ENCODE data around the gene BMP7. TPM values are rescaled to one million over a fixed set of nuclear protein-coding genes. Genes with fewer than 3 reads are reported as not detected.

The BMP7 gene
- total and polyA plus RNA-seq, 9 of the 15 experiments (the other 6 are each of a cell fraction or from before 2014, with no cell fraction given): 0.18 TPM; not detected in 8

DNA sequence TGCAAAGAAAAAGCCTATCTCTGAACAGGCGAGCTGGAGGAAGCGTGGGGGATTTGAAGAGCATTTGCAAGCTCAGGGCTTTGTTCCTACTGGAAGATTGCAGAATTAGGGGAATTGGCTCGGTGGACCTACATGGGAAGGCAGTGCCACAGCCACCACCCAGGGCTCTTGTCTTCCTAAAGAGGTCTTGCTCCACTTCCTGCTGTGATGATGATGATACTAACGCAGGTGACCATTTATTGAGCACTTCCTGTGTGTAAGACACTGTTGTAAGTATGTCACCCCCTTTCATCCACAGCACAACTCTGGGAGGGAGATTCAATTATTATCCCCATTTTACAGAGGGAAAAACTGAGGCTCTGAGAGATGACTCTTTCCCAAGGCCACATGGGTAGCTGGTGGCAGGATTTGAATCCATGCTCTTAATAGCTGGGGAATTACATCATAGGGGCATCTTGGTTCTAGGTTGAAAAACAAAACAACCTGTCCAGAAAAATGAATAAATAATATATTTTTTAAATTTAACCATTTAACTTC, 41.2 kb downstream of the BMP7 start:
- in situ Hi-C loops (cut with MboI): no loop called here

More for the DNA sequence above, 41.2 kb downstream of the BMP7 start:
- no TSS peak for BruUV-seq (replicated peaks)
- FAIRE-seq (no peak), DNase-seq (ENCODE audit: extremely low read depth in 1 of 4, low spot score in 3 of 4) (no peak), ATAC-seq (no peak)
- Histone ChIP-seq H3K27ac (ENCODE audit: extremely low read depth, low read depth, low read length) (no peak overlapping the region), H3K9me3 (replicated peaks; ENCODE audit: control insufficient read depth, insufficient read depth, low read depth, low read length) (no peaks in the 10 kb centered on the region), H3K4me2 (ENCODE audit: insufficient read depth, low read length) (no peak overlapping the region), H3K79me2 (ENCODE audit: control insufficient read depth, insufficient read depth, low read length) (no peaks in the 10 kb centered on the region), H3K27me3 (ENCODE audit: control insufficient read depth in 2 of 2, insufficient read depth in 2 of 2, low read length in 2 of 2) (peaks cover 15 to 78% of the 10 kb centered on the region in 2 experiments; a peak in 3 of 5 replicates), H3K36me3 (ENCODE audit: control insufficient read depth, insufficient read depth, low read length) (no peaks in the 10 kb centered on the region), H3K9me1 (ENCODE audit: control insufficient read depth, insufficient read depth, low read length) (no peaks in the 10 kb centered on the region), H3K9ac (ENCODE audit: insufficient read depth in 1 of 2, low read depth in 2 of 2, low read length in 2 of 2) (no peak overlapping the region), H3K4me1 (replicated peaks in 1 of 2; ENCODE audit: control insufficient read depth in 2 of 2, insufficient read depth in 2 of 2, low read length in 2 of 2) (peaks cover 0 to 5% of the 10 kb centered on the region in 2 experiments; a peak in 1 of 5 replicates), H4K20me1 (replicated peaks; ENCODE audit: control insufficient read depth, insufficient read depth, low read length) (peaks cover 13% of the 10 kb centered on the region; the same call in 1 of the 2 replicates), H2AFZ (ENCODE audit: low read depth, low read length) (no peak overlapping the region), H3K4me3 (no peak overlapping the region)
- TF ChIP-seq RBM25 (IDR thresholded peaks at IDR 0.05; ENCODE audit: low read depth, low read length, severe bottlenecking) (peak; percentile 77), BCOR (IDR thresholded peaks at IDR 0.05) (0 out of 2 replicates have a peak, but pooled peaks have one; percentile 18), KDM1A (IDR thresholded peaks at IDR 0.05) (0 out of 4 replicates have a peak, but pooled peaks of 1 of the 2 experiments have one; percentile 22), ADNP (tag; IDR thresholded peaks at IDR 0.05) (peak; percentile 49; the same call in 1 of the 2 replicates), ZNF41 (CRISPR knock-in tag; conservative IDR thresholded peaks at IDR 0.05) (no peak), CREB1 (IDR thresholded peaks at IDR 0.05) (no peak), CREB1 (CRISPR knock-in tag; IDR thresholded peaks at IDR 0.05) (no peak), ZBTB11 (CRISPR knock-in tag; IDR thresholded peaks at IDR 0.05) (peak in 1 of 3 experiments; percentile 84; a peak in 2 of 6 replicates), MCM5 (IDR thresholded peaks at IDR 0.05; ENCODE audit: low read depth) (no peak)
- CTCF ChIA-PET (ENCODE audit: low intra/inter-chr PET ratio): no interaction called here
- intact Hi-C loops (cut with micrococcal nuclease): no loop called here
- POLR2A ChIA-PET: no interaction called here
- 3% methylated on average over 4 of the region's 4 CpGs for WGBS (ENCODE audit: insufficient coverage, low coverage, missing lambda C conversion rate)

Measured in K562 (cell line).